Medulla oblongata (tissue), 1 donor: Measurements from ENCODE around the gene PPARA.
A peak's percentile ranks its signal among the peaks of the same experiment; 100 is the strongest.
"Not testable (repeated sequence)": the region's sequence is repeated elsewhere in the genome, so short reads cannot be mapped to it uniquely, and the experiment has no call there.

Experiments used
- DNase-seq: peaks from one replicate; pipeline ENCODE4 v3.0.0-alpha.2; 2015; ENCODE audit errors: extremely low spot score

Gene PPARA

DNA sequence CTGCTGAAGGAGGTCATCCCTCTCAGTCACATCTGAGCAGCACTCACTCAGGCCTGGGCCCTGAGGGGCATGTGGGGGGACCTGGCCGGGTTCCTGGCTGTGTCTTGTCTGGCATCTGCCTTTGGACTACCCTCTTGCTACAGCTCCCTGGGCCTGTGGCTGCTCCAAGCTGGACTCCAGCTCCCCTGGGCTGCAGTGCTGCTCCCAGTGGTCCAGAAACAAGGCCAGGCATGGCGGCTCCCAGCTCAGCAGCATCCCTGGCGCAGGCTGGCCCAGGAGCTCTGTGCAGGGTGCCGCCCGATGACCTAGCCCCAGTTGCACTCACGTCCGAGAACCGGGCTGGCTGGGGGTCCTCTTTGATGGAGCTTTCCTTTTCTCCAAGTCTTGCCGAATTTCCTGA lies 94.4 kb downstream of the PPARA start:
- DNase-seq, result no peak

DNA sequence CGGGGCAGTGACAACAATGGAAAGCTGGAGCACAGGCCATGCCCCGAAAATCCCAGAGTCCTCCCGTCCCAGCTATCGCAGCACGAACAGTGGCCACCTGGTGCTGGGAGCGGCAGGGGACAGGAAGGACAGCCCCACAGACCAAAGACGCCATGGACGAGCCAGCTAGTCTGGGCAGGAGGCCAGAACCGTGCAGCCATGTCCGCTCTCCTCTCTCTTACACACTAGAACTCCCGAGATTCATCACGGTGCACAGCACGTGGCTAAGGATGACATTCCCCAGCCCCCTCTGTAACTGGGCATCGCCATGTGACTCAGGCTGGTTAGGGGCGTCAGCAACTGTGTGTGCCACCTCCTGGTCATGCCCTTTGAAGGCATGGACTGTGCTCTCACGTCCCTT lies 95.2 kb downstream of the PPARA start:
- peak; percentile 62 for DNase-seq

DNA sequence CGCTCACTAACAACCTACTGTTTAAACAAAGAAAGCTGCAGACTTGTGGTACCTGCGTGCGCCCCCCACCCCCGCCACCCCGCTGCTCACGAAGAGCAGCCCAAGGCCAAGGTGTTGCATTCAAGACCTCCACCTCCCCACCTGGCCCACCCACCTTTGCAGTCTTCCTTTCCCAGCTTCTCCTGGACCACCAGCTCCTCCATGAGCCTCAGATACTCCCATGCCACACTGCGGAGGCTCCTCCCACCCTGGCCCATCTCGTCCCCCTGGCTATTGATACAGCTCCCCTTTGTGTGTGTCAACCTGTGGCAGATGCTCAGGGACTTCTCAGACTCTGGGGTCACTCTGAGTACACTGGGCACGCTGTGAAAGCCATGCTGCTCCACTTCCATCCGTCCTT lies 95.9 kb downstream of the PPARA start:
- no peak for DNase-seq

DNA sequence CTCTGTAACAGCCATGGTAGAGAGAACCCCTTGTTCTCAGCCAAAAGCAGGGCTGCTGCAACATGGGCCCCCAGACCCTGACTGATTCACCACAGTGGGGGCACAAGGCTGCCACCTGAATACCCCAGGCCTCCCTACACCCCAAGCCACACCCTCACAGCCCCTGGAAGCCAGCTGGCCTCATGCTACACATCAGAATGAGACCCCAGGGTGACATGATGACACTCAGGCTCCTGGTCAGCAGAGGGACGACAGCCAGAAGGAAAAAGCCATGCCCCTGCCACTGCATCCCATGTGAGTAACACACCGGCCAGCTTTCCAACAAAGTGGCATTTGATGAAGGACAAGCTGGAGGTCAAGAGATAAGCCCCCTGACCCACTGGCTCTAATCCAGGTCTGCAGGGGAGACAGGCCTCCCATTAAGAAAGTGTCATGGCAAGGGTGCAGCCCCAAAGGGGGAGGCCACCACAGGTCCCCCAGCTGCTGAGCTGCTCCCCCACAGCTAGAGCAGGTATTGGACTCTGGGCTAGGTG lies 97.2 kb downstream of the PPARA start:
- no peak for DNase-seq

DNA sequence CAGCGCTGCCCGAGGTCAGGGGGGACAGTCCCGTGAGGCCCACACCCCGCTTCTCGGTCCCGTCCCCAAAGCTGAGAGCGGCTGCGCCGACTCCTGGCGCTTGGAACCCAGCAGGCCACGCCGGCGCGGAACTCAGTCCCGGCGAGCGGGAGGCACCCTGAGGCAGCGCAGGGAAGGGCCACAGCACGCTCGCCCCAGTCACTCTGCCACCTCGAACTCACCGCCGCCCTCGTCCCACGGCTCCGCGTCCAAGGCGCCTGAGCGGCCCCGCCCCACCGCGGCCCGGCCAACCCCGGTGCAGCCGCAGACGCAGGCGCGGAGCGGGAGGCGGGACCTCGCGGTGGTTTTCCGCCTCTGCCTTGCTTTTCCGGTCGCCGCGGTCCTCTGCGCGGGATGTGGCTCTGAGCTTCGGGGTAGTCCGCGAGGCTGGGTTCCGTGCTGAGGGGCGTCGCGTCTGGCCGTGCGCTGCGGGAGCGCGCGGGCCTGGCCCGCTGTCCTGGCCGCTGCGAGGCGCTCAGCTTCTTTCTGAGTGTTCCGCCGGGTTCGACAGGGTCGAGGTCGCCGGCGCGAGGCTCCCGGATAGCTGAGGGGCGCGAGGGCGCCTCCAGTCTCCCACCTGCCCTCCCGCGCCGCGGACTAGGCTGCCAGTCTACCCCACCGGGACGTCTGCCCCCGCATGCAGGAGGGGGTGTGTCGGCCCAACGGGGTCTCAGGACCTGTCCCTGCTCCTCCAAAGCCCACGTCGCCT lies 99.9 kb downstream of the PPARA start, which contains the start of gene CDPF1:
TSS of gene CDPF1 (minus strand) at position 259 of the 748 bp plus-strand sequence. CDS start 2,009 bp downstream, outside the sequence.
- DNase-seq, result peak; percentile 91

DNA sequence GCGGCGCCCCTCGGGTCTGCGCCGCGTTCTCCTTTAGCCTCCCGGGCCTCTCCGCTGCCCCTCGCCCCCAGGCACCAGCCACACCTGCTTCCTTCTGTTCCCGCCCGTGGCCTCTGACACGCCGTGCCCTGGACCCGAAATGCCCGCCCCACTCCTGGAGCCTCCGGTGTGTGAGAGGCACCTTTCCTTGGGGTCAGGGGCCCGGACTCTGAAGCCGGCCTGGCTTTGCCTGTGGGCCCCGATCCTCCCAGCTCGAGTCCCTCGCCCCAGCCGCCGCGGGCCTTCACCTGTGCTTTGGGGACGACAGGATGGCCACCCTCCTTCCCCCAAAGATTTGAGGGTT lies 100.4 kb downstream of the PPARA start:
- DNase-seq, result no peak

DNA sequence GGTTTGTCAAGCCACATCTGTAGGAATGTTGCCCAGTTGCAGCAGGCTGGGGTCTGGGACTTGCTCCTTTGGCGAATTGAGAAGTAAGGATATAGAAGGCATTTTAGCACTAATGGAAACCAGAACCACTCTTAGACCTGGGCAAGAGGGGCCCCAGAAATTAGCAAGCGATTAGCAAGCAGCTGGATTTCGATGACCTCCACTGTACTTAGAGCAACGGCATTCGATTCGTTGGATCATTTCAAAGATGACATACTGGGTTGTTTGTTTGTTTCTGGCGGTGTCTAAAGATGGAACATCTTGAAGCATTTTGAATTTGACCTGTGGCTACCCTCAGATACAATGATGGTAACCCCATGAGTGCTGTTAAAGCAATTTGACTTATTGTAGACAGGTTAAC lies 100.9 kb downstream of the PPARA start:
- no peak for DNase-seq

DNA sequence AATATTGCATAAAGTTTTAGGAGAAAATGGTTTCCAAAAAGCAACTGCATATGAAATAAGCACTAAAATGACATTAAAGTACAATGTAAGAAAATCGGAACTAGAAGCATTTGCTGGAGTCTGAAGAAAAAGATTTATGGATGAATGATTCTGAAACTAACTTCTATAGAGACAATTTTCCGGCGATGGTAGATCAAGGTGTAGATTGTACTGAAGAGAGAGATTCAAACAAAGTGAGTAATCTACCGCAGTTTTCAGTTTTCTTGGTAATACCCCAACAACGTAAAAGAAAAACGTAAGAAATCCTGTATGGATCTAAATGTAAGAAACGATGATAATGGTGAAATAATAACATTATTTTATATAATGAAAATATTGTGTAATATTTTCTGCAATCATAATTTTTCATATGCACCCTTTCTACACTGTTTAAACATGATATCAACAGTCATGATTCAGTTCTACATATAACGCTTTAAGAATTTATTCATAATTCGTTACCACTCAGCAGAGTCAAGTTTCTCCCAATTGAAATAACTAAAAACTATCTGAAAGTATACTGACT lies 101.6 kb downstream of the PPARA start:
- DNase-seq, result no peak

DNA sequence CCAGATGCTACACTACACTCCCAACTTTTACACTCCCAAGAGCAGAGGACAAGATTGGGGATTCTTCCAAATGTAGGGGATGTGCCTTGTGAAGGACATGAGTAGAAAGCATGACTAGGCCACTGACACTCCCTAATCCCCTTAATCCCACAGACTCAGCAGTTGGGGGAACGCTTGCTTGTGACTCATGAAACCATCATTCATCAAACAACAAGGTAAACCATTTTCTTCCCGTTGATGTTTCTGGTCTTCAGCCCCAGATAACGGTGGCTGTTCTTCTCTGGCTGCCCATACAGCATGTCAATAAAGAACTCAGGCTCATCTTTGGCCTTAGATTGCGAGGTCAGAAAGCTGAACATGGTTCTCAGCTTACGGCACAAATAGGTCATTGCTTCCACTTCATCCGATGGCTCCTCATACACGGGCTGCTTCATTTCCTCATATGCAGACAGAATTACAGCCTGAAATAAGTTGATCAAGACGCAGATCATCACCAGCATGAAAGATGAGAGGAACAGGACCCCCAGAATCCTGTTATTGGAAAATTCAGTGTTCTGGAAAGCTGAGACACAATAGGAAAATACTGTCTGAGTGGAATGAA lies 106.1 kb downstream of the PPARA start:
- no peak for DNase-seq

DNA sequence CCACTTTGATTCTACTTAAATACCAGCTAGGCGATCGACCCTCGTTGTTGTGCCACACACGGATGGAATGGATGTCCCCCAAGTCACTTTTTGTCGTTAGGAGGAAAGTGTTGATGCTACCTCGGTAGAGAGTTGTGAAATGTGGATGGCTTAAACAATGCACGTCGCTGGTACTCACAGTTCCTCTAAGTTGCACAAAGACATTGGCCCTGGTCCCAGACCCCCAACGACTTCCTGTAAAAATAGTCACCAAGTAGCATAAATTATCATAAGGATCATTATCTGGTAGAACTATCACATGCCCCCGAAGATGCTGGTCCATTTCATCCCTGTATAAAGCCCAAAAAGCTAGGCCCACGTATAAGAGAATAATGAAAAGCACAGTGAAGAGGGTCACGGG lies 109.0 kb downstream of the PPARA start:
- DNase-seq, result no peak

DNA sequence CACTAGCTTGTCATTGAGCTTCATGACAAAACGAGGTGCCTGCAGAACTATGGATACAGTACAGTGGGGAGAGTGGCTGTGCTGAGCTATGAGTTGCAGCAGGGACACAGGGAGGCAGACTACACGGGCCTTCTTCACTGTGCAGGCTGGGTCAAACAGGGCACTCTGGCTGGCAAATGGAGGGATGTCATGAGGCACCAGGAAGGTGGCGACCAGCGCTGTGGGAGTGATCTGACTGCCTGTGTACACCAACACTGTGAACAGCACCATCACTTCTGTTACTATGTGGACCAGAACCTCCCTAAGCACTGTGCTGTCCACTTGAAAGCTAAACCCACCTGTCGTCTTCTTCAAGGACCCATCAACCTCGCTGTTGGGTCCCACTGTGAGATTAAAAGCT lies 109.7 kb downstream of the PPARA start:
- no peak for DNase-seq

DNA sequence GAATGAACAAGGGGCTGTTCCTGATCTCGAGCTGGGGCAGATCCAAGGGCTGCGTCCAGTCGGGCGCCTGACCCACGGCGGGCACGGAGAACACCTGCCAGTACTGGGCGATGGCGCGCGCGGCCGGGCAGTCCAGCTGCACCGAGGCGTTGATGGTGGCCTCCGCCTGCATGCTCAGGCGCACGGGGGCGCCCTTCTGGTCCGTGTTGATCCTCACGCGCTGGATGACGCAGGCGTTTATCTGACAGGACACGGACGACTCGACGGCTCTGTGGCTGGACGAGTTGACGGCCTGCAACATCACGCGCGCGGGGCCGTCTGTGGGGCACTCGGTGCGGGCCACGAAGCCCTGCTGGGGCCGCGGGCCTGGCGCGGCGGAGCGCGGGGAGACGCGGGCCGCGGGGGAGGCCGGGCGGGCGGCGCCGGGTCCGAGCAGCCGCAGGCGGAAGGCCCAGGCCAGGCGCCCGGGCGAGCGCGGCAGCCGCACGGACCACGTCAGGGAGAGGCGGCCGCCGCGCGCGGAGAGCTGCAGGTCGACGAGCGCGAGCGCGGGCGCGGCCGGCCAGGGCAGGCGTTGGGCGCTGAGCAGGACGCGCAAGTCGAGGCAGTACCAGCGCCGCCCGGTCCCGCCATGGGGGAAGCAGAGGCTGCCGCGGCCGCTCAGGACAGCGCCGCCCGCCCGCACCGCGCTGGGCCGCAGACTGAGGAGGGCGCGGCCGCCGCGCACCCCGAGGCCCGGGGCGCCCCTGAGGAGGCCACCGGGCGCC lies 112.3 kb downstream of the PPARA start:
- DNase-seq, result peak; percentile 35

DNA sequence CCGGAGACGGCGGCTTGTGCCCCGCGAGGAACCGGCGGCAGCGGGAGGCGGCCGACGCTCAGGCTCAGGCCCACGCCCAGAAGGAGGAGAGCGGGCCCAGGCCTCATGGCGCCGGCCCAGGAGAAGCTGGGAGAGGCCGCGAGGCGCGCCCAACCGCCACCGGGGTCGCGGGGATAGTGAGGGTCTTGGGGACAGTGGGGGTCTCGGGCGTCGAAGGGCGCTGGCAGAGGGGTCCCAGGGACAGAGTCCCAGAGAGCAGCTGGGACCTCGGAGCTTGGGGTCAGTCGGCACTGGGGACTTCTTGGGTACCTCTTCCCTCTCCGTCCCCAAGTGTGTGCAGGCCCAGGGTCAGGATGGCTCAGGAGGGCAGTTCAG lies 112.9 kb downstream of the PPARA start, which contains the start of gene PKDREJ:
TSS of gene PKDREJ (minus strand) at position 128 of the 375 bp plus-strand sequence. CDS start at position 107, 21 bp downstream.
- no peak for DNase-seq

DNA sequence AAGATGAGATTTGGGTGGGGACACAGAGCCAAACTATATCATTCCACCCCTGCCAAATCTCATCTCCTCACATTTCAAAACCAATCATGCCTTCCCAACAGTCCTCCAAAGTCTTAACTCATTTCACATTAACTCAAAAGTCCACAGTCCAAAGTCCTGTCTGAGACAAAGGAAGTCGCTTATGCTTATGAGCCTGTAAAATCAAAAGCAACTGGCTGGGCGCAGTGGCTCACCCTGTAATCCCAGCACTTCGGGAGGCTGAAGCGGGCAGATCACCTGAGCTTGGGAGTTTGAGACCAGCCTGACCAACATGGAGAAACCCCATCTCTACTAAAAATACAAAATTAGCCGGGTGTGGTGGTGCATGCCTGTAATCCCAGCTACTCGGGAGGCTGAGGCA lies 114.2 kb downstream of the PPARA start:
- not testable (repeated sequence) for DNase-seq

DNA sequence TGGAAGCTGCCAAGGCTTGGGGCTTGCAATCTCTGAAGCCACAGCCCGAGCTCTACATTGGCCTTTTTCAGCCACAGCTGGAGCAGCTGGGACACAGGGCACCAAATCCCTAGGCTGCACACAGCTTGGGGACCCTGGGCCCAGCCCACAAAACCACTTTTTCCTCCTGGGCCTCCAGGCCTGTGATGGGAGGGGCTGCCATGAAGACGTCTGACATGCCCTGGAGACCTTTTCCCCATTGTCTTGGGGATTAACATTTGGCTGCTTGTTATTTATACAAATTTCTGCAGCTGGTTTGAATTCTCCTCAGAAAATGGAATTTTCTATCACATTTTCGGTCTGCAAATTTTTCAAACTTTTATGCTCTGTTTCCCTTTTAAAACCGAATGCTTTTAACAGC lies 115.3 kb downstream of the PPARA start:
- not testable (repeated sequence) for DNase-seq

DNA sequence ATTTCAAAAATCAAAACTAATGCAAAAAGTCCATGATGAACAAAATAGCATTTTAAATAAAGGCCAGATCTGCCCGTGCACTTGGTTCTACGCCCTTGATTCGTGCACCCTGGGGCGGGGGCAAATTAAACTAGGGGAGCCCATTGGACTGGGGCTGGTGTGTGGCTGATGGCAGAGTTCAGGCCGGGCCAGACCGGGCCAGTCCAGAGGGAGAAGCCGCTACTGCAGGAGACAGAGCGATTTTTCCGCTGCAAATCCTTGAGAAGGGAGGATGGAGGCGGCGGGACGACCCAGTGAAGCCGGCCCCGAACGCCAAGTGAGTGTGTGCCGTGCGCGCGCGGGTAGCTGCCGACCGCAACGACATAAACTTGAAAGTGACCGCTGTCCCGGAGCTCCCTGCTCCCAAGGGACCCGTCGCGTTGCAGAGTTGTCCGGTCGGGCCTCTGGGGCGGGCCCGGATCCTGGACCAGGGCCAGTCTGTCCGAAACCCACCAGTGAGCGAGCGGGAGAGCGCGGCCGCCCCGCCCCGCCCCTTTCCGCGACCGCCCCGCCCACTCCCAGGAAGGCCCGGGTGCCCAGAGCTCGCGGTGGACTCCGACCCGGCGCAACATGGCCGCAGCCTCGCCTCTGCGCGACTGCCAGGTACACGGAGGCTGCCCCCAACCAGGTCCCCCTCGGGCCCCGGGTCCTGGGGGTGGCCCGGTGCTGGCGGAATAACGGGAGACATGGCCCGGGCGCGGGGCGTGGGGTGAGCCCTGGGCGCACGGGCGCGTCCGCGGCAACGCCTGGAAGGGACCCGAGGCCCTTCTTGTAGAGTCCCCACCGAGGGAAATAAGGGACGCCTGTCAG lies 117.3 kb downstream of the PPARA start, which contains the start of gene TTC38:
TSS of gene TTC38 (plus strand) at position 578 of the 849 bp plus-strand sequence. CDS start at position 610, 32 bp downstream.
- DNase-seq, result peak; percentile 88

DNA sequence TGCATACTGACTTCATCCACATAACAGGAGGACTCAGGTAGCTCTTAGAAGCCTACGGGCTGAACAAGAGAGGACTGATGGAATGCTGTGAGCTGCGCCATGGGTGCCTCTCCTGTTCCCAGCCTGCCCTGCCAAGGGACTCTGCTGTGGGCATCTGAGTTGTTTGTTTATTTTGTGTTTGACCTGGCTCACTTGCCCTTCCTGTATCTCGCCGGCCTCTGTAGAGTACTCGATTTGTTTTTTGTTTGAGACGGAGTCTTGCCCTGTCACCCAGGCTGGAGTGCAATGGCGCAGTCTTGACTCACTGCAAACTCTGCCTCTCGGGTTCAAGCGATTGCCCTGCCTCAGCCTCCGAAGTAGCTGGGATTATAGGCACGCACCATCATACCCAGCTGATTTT lies 119.2 kb downstream of the PPARA start:
- DNase-seq, result no peak

DNA sequence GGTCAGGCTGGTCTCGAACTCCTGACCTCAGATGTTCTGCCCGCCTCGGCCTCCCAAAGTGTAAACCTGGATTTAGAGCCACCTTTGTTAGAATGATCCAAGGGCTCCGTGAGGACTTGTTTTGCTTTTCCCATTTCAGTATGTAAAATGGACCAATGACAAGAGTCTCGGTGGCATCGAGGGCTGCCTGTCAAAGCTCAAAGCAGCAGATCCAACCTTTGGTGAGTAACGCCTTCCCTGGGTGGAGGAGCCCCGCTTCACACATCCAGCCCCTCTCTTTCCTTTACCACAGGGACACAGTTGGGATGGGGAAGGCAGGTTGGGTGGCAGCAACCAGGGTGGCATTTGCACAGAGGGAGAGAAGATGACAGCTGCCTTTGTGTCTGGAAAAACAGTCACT lies 121.9 kb downstream of the PPARA start:
- DNase-seq, result no peak

DNA sequence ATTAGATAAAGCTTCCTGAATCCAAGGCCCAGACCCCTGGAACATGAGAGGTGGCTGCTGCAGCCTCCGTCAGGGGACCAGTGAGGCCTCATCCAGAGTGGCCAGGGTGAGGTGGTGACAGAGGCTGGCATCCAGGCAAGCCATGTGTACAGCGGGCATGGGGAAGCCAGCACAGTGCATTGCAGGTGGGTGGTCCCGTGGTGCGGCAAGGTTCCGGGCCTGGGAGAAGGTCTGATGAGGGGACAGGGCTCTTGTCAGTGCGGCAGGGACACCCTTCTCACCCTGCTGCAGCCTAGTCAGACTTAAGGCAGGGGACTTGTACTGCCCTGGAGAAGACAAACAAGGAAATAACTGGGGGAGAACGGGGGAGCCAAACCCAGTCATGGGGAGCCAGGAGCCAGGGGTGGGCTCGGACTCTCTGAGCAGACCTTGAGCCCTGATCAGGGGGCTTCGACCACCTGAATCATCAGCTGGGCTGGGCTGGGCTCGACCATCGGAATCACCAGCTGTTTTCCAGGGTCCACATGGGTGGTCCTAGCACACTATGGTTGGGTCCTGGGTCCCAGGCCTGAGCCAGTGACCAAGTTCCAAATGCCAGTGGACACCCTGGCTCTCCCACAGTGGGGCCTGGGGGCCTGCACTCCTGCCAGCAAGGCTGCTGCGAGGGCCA lies 122.6 kb downstream of the PPARA start:
- DNase-seq, result no peak

DNA sequence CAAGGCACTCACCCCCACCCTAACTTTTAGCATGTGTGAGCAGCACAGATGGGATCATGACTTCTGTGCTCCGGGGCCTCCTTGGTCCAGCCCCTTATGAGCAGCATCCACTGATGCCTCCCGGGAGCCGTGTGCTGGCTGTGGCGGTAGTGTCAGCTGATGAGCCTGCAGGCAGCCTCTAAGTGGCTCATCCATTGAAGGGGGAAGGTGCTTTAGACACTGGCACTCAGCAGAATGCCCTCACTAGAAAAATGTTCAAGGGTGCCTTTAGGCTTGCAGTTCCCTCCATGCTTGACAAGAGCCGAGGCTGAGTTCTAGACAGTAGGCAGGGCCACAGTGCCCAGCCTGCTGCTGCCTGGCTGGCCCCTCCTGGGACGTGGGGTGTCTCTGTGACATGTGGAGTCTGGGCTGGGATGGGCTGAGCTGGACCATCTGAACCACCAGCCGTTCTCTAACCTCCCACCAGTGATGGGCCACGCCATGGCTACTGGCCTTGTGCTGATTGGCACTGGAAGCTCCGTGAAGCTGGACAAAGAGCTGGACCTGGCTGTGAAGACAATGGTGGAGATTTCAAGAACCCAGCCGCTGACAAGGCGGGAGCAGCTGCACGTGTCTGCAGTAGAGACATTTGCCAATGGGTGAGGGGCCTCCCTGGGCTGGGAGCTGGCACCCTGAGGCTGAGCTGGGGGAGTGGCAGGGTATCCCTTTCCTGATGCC lies 123.3 kb downstream of the PPARA start:
- DNase-seq, result no peak
